LNCaP clone FGC (cell line): Measurements from ENCODE around the gene MAD1L1.

Source experiments
- DNase-seq: peaks from one replicate; pipeline ENCODE4 v3.0.0-alpha.2; 2011; ENCODE audit warnings: low read depth
- H3K4me3 ChIP-seq: 2 replicates; pipeline ENCODE4 v1.5.1; 2011; ENCODE audit warnings: mild to moderate bottlenecking, low read depth, low read length, control low read depth
- CTCF ChIP-seq: IDR thresholded peaks from 2 replicates; pipeline ENCODE4 v1.5.1; 2012; ENCODE audit warnings: mild to moderate bottlenecking; ENCODE audit not compliant: control insufficient read depth, insufficient read depth; ENCODE audit errors: extremely low read depth

MAD1L1 gene

DNA sequence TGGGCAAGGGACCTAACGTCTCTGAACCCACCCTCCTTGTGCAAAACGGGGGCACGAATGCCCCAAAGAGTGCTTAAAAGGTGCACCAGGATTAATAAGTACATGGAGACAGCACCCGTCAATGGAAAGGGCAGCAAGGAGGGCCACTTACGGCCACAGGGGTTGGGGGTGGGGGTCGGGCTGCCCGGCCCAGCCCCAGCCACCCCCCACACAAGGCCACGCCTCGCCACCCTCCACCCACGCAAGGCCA, 213.4 kb downstream of the MAD1L1 start:
- DNase-seq: no peak
- H3K4me3 ChIP-seq: no peak overlapping the region
- TF ChIP-seq CTCF: no peak

DNA sequence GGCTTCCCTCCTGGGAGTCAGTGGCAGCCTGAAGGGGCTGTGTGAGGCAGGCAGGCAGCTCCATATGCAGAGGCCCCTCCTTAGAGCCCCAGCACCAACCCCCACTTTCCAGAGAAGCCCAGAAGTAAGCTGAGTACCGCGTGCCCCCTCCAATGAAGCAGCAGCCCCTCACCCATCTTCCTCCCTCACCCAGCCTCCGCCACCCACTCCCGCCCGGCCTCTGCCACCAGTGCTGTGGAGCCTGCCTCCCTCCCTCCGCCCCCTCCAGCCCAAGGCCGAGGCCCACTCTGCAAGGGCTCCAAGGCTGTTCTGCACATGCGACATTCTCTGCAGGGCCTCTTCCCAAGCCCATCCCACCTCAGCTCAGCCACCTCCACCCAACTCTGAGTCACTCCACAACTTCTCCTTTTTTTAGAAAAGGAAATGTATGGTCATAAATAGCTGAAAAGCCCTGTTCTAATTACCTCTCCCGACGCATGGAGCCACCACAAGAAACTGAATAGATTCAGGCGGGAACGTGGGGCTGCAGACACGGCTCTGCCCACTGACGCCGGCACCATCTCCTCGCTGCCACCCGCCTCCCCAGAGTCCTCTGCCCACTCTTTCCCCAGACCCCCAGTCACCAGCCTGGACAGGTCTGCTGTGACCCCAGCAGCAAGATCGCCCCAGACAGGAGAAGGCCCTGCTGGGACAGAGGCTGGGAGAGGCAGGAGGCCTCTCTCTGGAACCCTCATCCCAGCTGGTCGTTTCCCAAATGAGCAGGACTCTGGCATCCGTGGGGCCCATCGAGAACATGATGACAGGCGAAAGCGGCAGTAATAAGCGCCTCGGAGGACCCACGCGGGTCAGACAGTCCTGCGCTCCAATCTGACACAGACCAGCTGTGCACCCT, 213.9 kb downstream of the MAD1L1 start:
- DNase-seq: no peak
- H3K4me3 ChIP-seq: no peak overlapping the region
- no peak for TF ChIP-seq CTCF

- DNase-seq: no peak
- H3K4me3 ChIP-seq: no peak overlapping the region
- TF ChIP-seq CTCF: no peak
Measured at GRCh38 chr7:2017914-2018568, 214.7 kb downstream of the MAD1L1 start.

DNA sequence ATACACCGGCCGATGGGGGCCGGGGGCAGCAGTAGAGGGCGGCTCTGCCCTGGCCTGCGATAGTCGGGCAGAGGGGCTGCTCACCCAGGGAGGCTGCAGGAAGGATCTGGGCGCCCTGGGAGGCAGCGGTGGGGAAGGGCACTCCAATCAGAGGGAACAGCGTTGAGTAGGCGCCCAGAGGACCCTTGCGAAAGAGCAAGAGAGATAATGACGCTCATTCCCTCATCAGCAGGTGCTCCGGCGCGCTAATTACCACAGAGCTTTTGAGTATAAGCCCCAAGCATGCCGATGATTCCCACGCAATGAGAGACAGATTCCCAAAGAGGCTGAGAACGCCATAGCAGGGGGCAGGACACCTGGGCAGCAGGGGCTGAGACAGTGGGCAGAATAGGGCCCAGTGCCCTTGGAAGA, 215.3 kb downstream of the MAD1L1 start:
- TF ChIP-seq CTCF: no peak
- DNase-seq: no peak
- no peak overlapping the region for H3K4me3 ChIP-seq

- no peak overlapping the region for H3K4me3 ChIP-seq
- no peak for DNase-seq
- no peak for TF ChIP-seq CTCF
Measured at GRCh38 chr7:2016761-2017480, 215.8 kb downstream of the MAD1L1 start.

DNA sequence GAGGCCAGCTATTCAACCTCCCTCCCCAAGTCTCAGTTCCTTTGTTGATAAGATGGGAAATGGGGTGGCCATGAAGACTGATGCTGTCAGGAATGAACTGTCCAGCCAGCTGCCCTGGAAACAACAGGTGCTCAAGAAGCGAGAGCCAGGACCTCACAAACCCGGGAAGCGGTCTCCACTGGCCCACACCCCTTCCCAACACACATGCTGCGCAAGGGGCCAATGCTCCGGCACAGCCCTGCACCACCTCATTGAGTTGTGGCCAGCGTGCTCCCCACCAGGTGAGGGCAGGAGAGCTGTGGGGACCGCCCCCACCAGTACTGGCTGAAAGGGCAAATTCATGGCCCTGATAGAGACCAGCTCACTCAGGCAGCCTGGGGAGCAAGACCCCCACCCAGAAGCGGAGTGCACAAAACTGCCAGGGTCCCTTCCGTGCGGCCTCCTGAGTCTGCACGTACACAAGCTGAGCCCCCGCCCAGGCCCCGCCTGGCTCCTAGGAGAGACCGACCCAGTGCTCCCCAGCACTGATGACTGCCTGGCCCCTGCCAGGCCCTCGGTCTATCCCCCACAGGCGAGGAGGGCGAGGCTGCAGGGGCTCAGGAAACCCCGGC, 216.6 kb downstream of the MAD1L1 start:
- no peak overlapping the region for H3K4me3 ChIP-seq
- DNase-seq: no peak
- TF ChIP-seq CTCF: no peak
